COR-L47 (cell line): ENCODE measurements around the gene TEF.
"Not testable (repeated sequence)": the region's sequence is repeated elsewhere in the genome, so short reads cannot be mapped to it uniquely, and the experiment has no call there.

ENCODE experiments used
- DNase-seq: peaks from one replicate; lab custom pipeline; 2025; lab: John Stamatoyannopoulos, UW

Gene TEF

GRCh38 chr22:41425660-41426365, 44.1 kb downstream of the TEF start:
- DNase-seq = no peak

GRCh38 chr22:41429232-41429950, 47.6 kb downstream of the TEF start:
- no peak for DNase-seq

- no peak for DNase-seq
Measured at GRCh38 chr22:41429951-41430332, 48.2 kb downstream of the TEF start.

- DNase-seq = no peak
Measured at GRCh38 chr22:41431656-41432055, 49.9 kb downstream of the TEF start.

- DNase-seq = not testable (repeated sequence)
Measured at GRCh38 chr22:41433480-41433879, 51.7 kb downstream of the TEF start.

GRCh38 chr22:41434361-41435003, 52.7 kb downstream of the TEF start:
- DNase-seq = not testable (repeated sequence)

- DNase-seq = no peak
Measured at GRCh38 chr22:41435560-41435959, 53.8 kb downstream of the TEF start.

- DNase-seq = no peak
Measured at GRCh38 chr22:41436322-41437113, 54.8 kb downstream of the TEF start.

- no peak for DNase-seq
Measured at GRCh38 chr22:41437198-41437597, 55.5 kb downstream of the TEF start.

- DNase-seq = not testable (repeated sequence)
Measured at GRCh38 chr22:41440511-41440910, 58.8 kb downstream of the TEF start.

- DNase-seq = no peak
Measured at GRCh38 chr22:41442240-41442792, 60.6 kb downstream of the TEF start.

- DNase-seq = peak; percentile 94
Measured at GRCh38 chr22:41444360-41445128, 62.8 kb downstream of the TEF start.

- DNase-seq = peak; percentile 5
Measured at GRCh38 chr22:41445129-41446056, 63.7 kb downstream of the TEF start.

- no peak for DNase-seq
Measured at GRCh38 chr22:41446057-41446501, 64.3 kb downstream of the TEF start.

- peak; percentile 93 for DNase-seq
Measured at GRCh38 chr22:41446639-41447434, 65.1 kb downstream of the TEF start, which contains the start of gene TOB2. TOB2 (minus strand) TSS chr22:41446801; CDS start chr22:41437345, 9,456 bp downstream.

GRCh38 chr22:41447435-41448188, 65.9 kb downstream of the TEF start:
- peak; percentile 57 for DNase-seq

GRCh38 chr22:41448189-41448808, 66.6 kb downstream of the TEF start:
- DNase-seq = peak; percentile 98
